ENCODE results near the gene KRTAP10-12. TPM values are rescaled to one million over a fixed set of nuclear protein-coding genes. Genes with fewer than 3 reads are reported as not detected.

The KRTAP10-12 gene
- total and polyA plus RNA-seq, 2 experiments from 2014 or later: not detected

DNA sequence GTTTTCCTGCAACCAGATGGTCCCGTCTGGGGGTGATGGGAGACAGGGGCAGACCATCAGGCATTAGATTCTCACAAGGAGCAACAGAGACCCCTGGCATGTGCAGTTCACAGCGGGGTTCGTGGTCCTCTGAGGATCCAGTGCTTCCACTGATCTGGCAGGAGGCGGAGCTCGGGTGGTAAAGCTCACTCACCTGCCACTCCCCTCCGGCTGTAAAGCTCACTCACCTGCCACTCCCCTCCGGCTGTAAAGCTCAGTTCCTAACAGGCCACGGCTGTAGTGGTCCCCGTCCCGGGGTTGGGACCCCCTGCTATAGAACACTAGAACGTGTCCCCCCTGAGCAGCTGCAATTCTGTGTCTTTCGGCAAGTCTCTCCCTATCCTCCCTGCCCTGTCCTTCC, 4.6 kb downstream of the KRTAP10-12 start:
- Histone ChIP-seq H2AFZ (no peak overlapping the region), H3K4me1 (ENCODE audit: insufficient read depth) (peaks cover 3% of the 10 kb centered on the region), H3K4me2 (no peak overlapping the region), H3K9me2 (replicated peaks; ENCODE audit: insufficient read depth) (no peaks in the 10 kb centered on the region), H3K27ac (no peak overlapping the region), H3K79me2 (no peaks in the 10 kb centered on the region), H3K36me3 (replicated peaks; ENCODE audit: insufficient read depth, low read depth) (no peaks in the 10 kb centered on the region), H3K9me3 (ENCODE audit: low read depth) (no peaks in the 10 kb centered on the region), H3K4me3 (no peak overlapping the region), H3K27me3 (peaks cover 58% of the 10 kb centered on the region), H4K20me1 (ENCODE audit: insufficient read depth, poor library complexity, severe bottlenecking) (no peaks in the 10 kb centered on the region)
- no peak for DNase-seq (ENCODE audit: low spot score)
- TF ChIP-seq, protein P1, sequence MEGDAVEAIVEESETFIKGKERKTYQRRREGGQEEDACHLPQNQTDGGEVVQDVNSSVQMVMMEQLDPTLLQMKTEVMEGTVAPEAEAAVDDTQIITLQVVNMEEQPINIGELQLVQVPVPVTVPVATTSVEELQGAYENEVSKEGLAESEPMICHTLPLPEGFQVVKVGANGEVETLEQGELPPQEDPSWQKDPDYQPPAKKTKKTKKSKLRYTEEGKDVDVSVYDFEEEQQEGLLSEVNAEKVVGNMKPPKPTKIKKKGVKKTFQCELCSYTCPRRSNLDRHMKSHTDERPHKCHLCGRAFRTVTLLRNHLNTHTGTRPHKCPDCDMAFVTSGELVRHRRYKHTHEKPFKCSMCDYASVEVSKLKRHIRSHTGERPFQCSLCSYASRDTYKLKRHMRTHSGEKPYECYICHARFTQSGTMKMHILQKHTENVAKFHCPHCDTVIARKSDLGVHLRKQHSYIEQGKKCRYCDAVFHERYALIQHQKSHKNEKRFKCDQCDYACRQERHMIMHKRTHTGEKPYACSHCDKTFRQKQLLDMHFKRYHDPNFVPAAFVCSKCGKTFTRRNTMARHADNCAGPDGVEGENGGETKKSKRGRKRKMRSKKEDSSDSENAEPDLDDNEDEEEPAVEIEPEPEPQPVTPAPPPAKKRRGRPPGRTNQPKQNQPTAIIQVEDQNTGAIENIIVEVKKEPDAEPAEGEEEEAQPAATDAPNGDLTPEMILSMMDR (IDR thresholded peaks at IDR 0.05; ENCODE audit: poor library complexity): no peak
- TF ChIP-seq EZH2phosphoT487 (IDR thresholded peaks at IDR 0.05; ENCODE audit: low read depth, severe bottlenecking, unreplicated experiment) (no peak), EZH2 (IDR thresholded peaks at IDR 0.05; ENCODE audit: borderline replicate concordance) (no peak)
- WGBS (ENCODE audit: low lambda C conversion rate, missing lambda C conversion rate): 59% methylated on average over 12 of the region's 12 CpGs

DNA sequence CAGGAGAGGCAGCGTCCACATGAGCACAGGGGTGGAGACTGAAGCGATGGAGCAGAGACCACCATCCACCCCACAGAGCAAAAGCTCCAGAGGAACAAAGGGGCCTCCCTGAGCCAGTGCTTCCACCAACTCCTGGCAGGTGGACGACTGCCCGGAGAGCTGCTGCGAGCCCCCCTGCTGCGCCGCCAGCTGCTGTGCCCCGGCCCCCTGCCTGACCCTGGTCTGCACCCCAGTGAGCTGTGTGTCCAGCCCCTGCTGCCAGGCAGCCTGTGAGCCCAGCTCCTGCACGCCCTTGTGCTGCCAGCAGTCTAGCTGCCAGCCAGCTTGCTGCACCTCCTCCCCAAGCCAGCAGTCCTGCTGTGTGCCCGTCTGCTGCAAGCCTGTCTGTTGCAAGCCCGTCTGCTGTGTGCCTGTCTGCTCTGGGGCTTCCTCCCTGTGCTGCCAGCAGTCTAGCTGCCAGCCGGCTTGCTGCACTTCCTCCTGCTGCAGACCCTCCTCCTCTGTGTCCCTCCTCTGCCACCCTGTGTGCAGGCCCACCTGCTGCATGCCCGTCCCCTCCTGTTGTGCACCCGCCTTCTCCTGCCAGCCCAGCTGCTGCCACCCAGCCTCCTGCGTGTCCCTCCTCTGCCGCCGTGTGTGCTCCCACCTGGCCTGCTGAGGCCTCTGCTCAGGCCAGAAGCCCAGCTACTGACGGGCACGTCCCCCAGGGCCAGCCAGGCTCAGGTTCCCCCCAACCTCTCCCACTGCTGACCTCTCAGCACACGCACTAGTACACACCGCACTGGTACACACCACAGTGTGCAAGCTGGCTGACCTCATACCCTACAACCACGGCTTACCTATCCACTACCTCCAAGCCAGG, 5.4 kb downstream of the KRTAP10-12 start:
- no peak for DNase-seq (ENCODE audit: low spot score)
- no peaks in the 10 kb centered on the region for H3K9me3 ChIP-seq (ENCODE audit: low read depth)
- H4K20me1 ChIP-seq (ENCODE audit: insufficient read depth, poor library complexity, severe bottlenecking): no peaks in the 10 kb centered on the region
- no peak overlapping the region for H3K27ac ChIP-seq
- H3K27me3 ChIP-seq: peaks cover 66% of the 10 kb centered on the region
- H3K4me3 ChIP-seq: no peak overlapping the region
- H3K4me1 ChIP-seq (ENCODE audit: insufficient read depth): peaks cover 3% of the 10 kb centered on the region
- no peaks in the 10 kb centered on the region for H3K36me3 ChIP-seq (replicated peaks; ENCODE audit: insufficient read depth, low read depth)
- H3K79me2 ChIP-seq: no peaks in the 10 kb centered on the region
- no peak overlapping the region for H3K4me2 ChIP-seq
- 82% methylated on average over 15 of the region's 22 CpGs for WGBS (ENCODE audit: low lambda C conversion rate, missing lambda C conversion rate)
- H3K9me2 ChIP-seq (replicated peaks; ENCODE audit: insufficient read depth): no peaks in the 10 kb centered on the region
- no peak overlapping the region for H2AFZ ChIP-seq
- TF ChIP-seq, protein P1 (IDR thresholded peaks at IDR 0.05; ENCODE audit: poor library complexity): no peak
- TF ChIP-seq EZH2phosphoT487 (IDR thresholded peaks at IDR 0.05; ENCODE audit: low read depth, severe bottlenecking, unreplicated experiment) (no peak), EZH2 (IDR thresholded peaks at IDR 0.05; ENCODE audit: borderline replicate concordance) (no peak)

DNA sequence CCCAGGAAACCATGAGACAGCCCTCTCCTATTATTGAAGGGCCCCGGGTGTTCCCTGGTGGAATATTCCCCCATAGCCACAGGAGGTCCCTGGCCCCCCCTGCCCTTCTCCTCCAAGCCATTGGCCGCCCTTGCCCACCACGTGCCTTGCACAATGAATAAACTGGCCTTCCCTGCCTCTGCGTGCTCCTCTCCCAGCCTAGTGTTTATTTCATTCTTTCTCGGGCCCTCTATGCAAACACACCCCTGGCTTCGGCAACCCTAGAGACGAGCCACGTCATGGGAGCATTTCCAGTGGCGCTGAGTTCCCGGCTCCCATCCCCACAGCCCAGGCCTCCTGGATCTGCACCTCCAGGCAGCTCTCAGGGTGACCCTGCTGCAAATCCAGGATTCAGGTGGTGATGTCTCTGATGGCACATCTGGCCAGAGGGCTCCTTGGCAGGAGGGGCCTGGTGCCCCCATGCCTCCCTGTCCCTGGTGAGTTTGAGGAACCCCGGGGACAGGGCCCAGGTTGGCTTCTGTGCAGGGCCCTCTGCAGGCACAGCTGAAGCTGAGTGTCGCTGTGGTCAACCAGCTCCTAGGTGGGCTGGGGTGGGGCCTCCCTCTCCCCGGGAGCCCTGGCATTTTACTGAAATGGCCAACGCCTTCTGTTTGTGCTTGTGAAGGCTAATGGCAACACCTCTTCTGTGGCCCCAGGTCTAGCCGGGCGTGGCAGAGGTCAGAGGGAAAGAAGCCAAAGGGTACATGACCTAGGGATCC, 6.2 kb downstream of the KRTAP10-12 start:
- Histone ChIP-seq H3K9me3 (ENCODE audit: low read depth) (no peaks in the 10 kb centered on the region), H3K9me2 (replicated peaks; ENCODE audit: insufficient read depth) (no peaks in the 10 kb centered on the region), H4K20me1 (ENCODE audit: insufficient read depth, poor library complexity, severe bottlenecking) (no peaks in the 10 kb centered on the region), H3K27me3 (peaks cover 74% of the 10 kb centered on the region), H3K4me2 (no peak overlapping the region), H3K79me2 (no peaks in the 10 kb centered on the region), H3K27ac (no peak overlapping the region), H3K36me3 (replicated peaks; ENCODE audit: insufficient read depth, low read depth) (no peaks in the 10 kb centered on the region), H3K4me1 (ENCODE audit: insufficient read depth) (peaks cover 3% of the 10 kb centered on the region), H3K4me3 (no peak overlapping the region), H2AFZ (no peak overlapping the region)
- no peak for TF ChIP-seq EZH2phosphoT487 (IDR thresholded peaks at IDR 0.05; ENCODE audit: low read depth, severe bottlenecking, unreplicated experiment)
- TF ChIP-seq, protein P1 (IDR thresholded peaks at IDR 0.05; ENCODE audit: poor library complexity): no peak
- TF ChIP-seq EZH2 (IDR thresholded peaks at IDR 0.05; ENCODE audit: borderline replicate concordance): no peak
- WGBS (ENCODE audit: low lambda C conversion rate, missing lambda C conversion rate): 65% methylated on average over 16 of the region's 16 CpGs
- no peak for DNase-seq (ENCODE audit: low spot score)
